GM12878 (cell line): ENCODE data around the gene PIK3C2B. TPM values are rescaled to one million over a fixed set of nuclear protein-coding genes. Genes with fewer than 3 reads are reported as not detected.

Experiments used
- CBX3 ChIP-seq: fragments of 200-600 bp; sonication (generic); IDR thresholded peaks from 2 replicates; pipeline ENCODE4 v1.6.1; 2016; ENCODE audit warnings: low read depth, borderline replicate concordance
- FOS ChIP-seq: IDR thresholded peaks from 3 replicates; pipeline ENCODE4 v1.6.1; 2011; ENCODE audit warnings: borderline replicate concordance; ENCODE audit not compliant: insufficient read length; ENCODE audit errors: extremely low read depth
- IKZF2 ChIP-seq, 2 experiments: fragments of 450-650 bp; IDR thresholded peaks; 2 replicates each; pipeline ENCODE4 v1.6.1; 2017; ENCODE audit warnings: mild to moderate bottlenecking in 2 of 2, moderate library complexity in 2 of 2
- JUNB ChIP-seq: IDR thresholded peaks from 2 replicates; pipeline ENCODE4 v1.6.1; 2016; ENCODE audit warnings: antibody characterized with exemption, mild to moderate bottlenecking
- JUND ChIP-seq: IDR thresholded peaks from 2 replicates; pipeline ENCODE4 v1.6.1; 2012; ENCODE audit warnings: low read depth, mild to moderate bottlenecking, low read length, improper control_type of control experiment, moderate library complexity
- MXI1 ChIP-seq: fragments of 150-350 bp; IDR thresholded peaks from 2 replicates; pipeline ENCODE4 v1.6.1; 2011; ENCODE audit warnings: low read depth, mild to moderate bottlenecking, inconsistent platforms, low read length, improper control_type of control experiment
- MYC ChIP-seq: IDR thresholded peaks from 2 replicates; pipeline ENCODE4 v1.6.1; 2011; ENCODE audit warnings: mild to moderate bottlenecking, low read length, moderate library complexity, inconsistent platforms; ENCODE audit not compliant: insufficient read depth, insufficient replicate concordance, insufficient read length, severe bottlenecking
- SIX5 ChIP-seq: IDR thresholded peaks from 2 replicates; pipeline ENCODE4 v1.6.1; 2011; ENCODE audit warnings: mild to moderate bottlenecking, low read depth, low read length, moderate library complexity; ENCODE audit not compliant: severe bottlenecking
- SMC3 ChIP-seq: IDR thresholded peaks from 2 replicates; pipeline ENCODE4 v1.6.1; 2011; ENCODE audit warnings: low read length, improper control_type of control experiment, borderline replicate concordance
- SPI1 ChIP-seq: IDR thresholded peaks from 2 replicates; pipeline ENCODE4 v1.6.1; 2011; ENCODE audit warnings: low read depth, mild to moderate bottlenecking, low read length, moderate library complexity, borderline replicate concordance; ENCODE audit not compliant: insufficient read depth
- STAT1 ChIP-seq: fragments of 450-650 bp; conservative IDR thresholded peaks from 2 replicates; pipeline ENCODE4 v1.6.1; 2014; ENCODE audit warnings: antibody characterized with exemption, mild to moderate bottlenecking
- TCF7 ChIP-seq: IDR thresholded peaks from 2 replicates; pipeline ENCODE4 v1.6.1; 2014; ENCODE audit warnings: antibody characterized with exemption, borderline replicate concordance
- ZNF274 ChIP-seq: IDR thresholded peaks from one replicate; pipeline ENCODE4 v1.8.0; 2011; ENCODE audit not compliant: insufficient read length, insufficient read depth
- polyA plus RNA-seq, 11 experiments: library from polyadenylated mRNA; depleted of rRNA in 4 of 11; unstranded in 6 of 11; stranded (reverse) in 5 of 11; fragments of >200 nt; fragmentation: Nextera tagmentation in 4 of 11; fragmentation: Illumina TruSeq in 1 of 11; extraction: Ambion mirVana in 4 of 11; extraction: Trizol in 1 of 11; gene quantifications; 1 replicate in 1 of 11; 2 replicates in 10 of 11; pipeline versions ENCODE4 v1.2.1 to v1.2.3, GENCODE V29; 2011 to 2016; ENCODE audit warnings: inconsistent platforms in 2 of 11, missing spikeins in 2 of 11, low read depth in 1 of 11
- total RNA-seq, 4 experiments: library from RNA; depleted of rRNA in 3 of 4; stranded (reverse); fragments of >200 nt in 3 of 4; fragmentation: Illumina TruSeq in 1 of 4; extraction: Trizol in 1 of 4; gene quantifications; 2 replicates each; pipeline versions ENCODE4 v1.2.1 to v1.2.3, GENCODE V29; 2013 to 2021
- TF ChIP-seq, protein P1 (sequence below): fragments of 450-650 bp; conservative IDR thresholded peaks from 2 replicates; pipeline ENCODE4 v1.6.1; 2017; ENCODE audit warnings: mild to moderate bottlenecking, moderate library complexity
- TF ChIP-seq, protein P2 (sequence below): IDR thresholded peaks from 2 replicates; pipeline ENCODE4 v1.6.1; 2012; ENCODE audit warnings: low read length, inconsistent platforms
- TF ChIP-seq, protein P3 (sequence below): fragments of 450-650 bp; IDR thresholded peaks from 2 replicates; pipeline ENCODE4 v1.6.1; 2014; ENCODE audit warnings: mild to moderate bottlenecking
- TF ChIP-seq, protein P4 (sequence below): fragments of 450-650 bp; IDR thresholded peaks from 2 replicates; pipeline ENCODE4 v1.6.1; 2016; ENCODE audit warnings: mild to moderate bottlenecking
- TF ChIP-seq, protein P5 (sequence below): fragments of 450-650 bp; IDR thresholded peaks from 2 replicates; pipeline ENCODE4 v1.6.1; 2017; ENCODE audit warnings: mild to moderate bottlenecking
- TF ChIP-seq, protein P6 (sequence below): fragments of 450-650 bp; formaldehyde crosslinking; IDR thresholded peaks from 2 replicates; pipeline ENCODE4 v1.5.0; 2022; ENCODE audit warnings: mild to moderate bottlenecking, missing genetic modification characterization

Gene PIK3C2B
- total and polyA plus RNA-seq, 10 of the 15 experiments (the other 5 are each of a cell fraction or from before 2014, with no cell fraction given): 2.2 to 38.1 (median 11.4) TPM

DNA sequence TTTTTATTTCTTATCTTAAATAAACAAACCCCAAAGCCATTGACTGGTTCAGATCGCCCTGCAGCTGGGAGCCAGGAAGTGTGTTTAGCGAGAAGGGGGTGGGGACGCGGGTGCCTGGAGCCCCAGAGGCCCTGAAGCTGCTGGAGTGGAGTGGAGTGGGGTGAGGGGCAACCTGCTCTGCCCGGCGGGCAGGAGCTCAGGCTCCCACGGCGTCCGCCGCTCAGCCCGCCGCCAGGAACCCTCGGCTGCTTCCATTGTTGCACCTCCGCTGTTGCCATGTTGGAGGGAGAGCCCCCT lies 673 bp downstream of the PIK3C2B start (continued):
- TF ChIP-seq, protein P1, sequence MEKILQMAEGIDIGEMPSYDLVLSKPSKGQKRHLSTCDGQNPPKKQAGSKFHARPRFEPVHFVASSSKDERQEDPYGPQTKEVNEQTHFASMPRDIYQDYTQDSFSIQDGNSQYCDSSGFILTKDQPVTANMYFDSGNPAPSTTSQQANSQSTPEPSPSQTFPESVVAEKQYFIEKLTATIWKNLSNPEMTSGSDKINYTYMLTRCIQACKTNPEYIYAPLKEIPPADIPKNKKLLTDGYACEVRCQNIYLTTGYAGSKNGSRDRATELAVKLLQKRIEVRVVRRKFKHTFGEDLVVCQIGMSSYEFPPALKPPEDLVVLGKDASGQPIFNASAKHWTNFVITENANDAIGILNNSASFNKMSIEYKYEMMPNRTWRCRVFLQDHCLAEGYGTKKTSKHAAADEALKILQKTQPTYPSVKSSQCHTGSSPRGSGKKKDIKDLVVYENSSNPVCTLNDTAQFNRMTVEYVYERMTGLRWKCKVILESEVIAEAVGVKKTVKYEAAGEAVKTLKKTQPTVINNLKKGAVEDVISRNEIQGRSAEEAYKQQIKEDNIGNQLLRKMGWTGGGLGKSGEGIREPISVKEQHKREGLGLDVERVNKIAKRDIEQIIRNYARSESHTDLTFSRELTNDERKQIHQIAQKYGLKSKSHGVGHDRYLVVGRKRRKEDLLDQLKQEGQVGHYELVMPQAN: no peak; the same call in 1 of the 2 replicates
- TF ChIP-seq SPI1 (no peak), IKZF2 (IDR thresholded peaks at IDR 0.05) (no peak), STAT1 (no peak), CBX3 (no peak), MXI1 (peak; percentile 62), ZNF274 (no peak), JUNB (no peak), MYC (no peak), SIX5 (no peak), TCF7 (no peak), FOS (no peak), JUND (no peak), SMC3 (no peak)
- TF ChIP-seq, protein P2, sequence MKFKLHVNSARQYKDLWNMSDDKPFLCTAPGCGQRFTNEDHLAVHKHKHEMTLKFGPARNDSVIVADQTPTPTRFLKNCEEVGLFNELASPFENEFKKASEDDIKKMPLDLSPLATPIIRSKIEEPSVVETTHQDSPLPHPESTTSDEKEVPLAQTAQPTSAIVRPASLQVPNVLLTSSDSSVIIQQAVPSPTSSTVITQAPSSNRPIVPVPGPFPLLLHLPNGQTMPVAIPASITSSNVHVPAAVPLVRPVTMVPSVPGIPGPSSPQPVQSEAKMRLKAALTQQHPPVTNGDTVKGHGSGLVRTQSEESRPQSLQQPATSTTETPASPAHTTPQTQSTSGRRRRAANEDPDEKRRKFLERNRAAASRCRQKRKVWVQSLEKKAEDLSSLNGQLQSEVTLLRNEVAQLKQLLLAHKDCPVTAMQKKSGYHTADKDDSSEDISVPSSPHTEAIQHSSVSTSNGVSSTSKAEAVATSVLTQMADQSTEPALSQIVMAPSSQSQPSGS: no peak
- TF ChIP-seq, protein P3, sequence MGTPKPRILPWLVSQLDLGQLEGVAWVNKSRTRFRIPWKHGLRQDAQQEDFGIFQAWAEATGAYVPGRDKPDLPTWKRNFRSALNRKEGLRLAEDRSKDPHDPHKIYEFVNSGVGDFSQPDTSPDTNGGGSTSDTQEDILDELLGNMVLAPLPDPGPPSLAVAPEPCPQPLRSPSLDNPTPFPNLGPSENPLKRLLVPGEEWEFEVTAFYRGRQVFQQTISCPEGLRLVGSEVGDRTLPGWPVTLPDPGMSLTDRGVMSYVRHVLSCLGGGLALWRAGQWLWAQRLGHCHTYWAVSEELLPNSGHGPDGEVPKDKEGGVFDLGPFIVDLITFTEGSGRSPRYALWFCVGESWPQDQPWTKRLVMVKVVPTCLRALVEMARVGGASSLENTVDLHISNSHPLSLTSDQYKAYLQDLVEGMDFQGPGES: no peak
- TF ChIP-seq, protein P4, sequence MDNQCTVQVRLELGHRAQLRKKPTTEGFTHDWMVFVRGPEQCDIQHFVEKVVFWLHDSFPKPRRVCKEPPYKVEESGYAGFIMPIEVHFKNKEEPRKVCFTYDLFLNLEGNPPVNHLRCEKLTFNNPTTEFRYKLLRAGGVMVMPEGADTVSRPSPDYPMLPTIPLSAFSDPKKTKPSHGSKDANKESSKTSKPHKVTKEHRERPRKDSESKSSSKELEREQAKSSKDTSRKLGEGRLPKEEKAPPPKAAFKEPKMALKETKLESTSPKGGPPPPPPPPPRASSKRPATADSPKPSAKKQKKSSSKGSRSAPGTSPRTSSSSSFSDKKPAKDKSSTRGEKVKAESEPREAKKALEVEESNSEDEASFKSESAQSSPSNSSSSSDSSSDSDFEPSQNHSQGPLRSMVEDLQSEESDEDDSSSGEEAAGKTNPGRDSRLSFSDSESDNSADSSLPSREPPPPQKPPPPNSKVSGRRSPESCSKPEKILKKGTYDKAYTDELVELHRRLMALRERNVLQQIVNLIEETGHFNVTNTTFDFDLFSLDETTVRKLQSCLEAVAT: 0 out of 2 replicates have a peak, but pooled peaks have one; percentile 20
- TF ChIP-seq, protein P5, sequence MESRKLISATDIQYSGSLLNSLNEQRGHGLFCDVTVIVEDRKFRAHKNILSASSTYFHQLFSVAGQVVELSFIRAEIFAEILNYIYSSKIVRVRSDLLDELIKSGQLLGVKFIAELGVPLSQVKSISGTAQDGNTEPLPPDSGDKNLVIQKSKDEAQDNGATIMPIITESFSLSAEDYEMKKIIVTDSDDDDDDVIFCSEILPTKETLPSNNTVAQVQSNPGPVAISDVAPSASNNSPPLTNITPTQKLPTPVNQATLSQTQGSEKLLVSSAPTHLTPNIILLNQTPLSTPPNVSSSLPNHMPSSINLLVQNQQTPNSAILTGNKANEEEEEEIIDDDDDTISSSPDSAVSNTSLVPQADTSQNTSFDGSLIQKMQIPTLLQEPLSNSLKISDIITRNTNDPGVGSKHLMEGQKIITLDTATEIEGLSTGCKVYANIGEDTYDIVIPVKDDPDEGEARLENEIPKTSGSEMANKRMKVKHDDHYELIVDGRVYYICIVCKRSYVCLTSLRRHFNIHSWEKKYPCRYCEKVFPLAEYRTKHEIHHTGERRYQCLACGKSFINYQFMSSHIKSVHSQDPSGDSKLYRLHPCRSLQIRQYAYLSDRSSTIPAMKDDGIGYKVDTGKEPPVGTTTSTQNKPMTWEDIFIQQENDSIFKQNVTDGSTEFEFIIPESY: no peak
- TF ChIP-seq, protein P6, sequence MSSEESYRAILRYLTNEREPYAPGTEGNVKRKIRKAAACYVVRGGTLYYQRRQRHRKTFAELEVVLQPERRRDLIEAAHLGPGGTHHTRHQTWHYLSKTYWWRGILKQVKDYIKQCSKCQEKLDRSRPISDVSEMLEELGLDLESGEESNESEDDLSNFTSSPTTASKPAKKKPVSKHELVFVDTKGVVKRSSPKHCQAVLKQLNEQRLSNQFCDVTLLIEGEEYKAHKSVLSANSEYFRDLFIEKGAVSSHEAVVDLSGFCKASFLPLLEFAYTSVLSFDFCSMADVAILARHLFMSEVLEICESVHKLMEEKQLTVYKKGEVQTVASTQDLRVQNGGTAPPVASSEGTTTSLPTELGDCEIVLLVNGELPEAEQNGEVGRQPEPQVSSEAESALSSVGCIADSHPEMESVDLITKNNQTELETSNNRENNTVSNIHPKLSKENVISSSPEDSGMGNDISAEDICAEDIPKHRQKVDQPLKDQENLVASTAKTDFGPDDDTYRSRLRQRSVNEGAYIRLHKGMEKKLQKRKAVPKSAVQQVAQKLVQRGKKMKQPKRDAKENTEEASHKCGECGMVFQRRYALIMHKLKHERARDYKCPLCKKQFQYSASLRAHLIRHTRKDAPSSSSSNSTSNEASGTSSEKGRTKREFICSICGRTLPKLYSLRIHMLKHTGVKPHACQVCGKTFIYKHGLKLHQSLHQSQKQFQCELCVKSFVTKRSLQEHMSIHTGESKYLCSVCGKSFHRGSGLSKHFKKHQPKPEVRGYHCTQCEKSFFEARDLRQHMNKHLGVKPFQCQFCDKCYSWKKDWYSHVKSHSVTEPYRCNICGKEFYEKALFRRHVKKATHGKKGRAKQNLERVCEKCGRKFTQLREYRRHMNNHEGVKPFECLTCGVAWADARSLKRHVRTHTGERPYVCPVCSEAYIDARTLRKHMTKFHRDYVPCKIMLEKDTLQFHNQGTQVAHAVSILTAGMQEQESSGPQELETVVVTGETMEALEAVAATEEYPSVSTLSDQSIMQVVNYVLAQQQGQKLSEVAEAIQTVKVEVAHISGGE (CRISPR knock-in tag): no peak
